ENCODE measurements around the gene CMTM5.

GRCh38 chr14:23384364-23385080, 7.7 kb downstream of the CMTM5 start:
- TF ChIP-seq CTCF (IDR thresholded peaks at IDR 0.05) (no peak), POLR2AphosphoS5 (IDR thresholded peaks at IDR 0.05; ENCODE audit: insufficient read depth in 1 of 2, low read depth in 1 of 2) (no peak)
